Common myeloid progenitor, CD34-positive (primary cell): ENCODE measurements around the gene CHIT1.

Experiments used
- CTCF ChIA-PET: fragments of 350-600 bp; sonication (Branson Sonifier 250); formaldehyde crosslinking; loops from one replicate; lab custom pipeline; 2021; ENCODE audit warnings: antibody characterized with exemption; lab: Charles Lee
- POLR2A ChIA-PET: fragments of 350-600 bp; sonication (Branson Sonifier 250); formaldehyde crosslinking; loops from one replicate; lab custom pipeline; 2021; ENCODE audit warnings: antibody characterized with exemption; lab: Charles Lee
- DNase-seq, 3 donors: peaks; one replicate each; pipeline versions ENCODE4 v3.0.0 to v3.0.0-alpha.2; 2013
- H3K27ac ChIP-seq, 2 experiments: 1 replicate in 1 of 2; 2 replicates in 1 of 2; pipeline ENCODE4 v1.7.0; 2013; ENCODE audit warnings: inconsistent platforms in 2 of 2, low read length in 2 of 2, mild to moderate bottlenecking in 2 of 2, low read depth in 1 of 2, moderate library complexity in 1 of 2; ENCODE audit not compliant: severe bottlenecking in 2 of 2, insufficient read depth in 1 of 2, poor library complexity in 1 of 2
- H3K27me3 ChIP-seq, 5 experiments: replicated peaks in 2 of 5; 1 replicate in 3 of 5; 2 replicates in 2 of 5; pipeline versions ENCODE4 v1.6.1 to v1.7.0; 2013; ENCODE audit warnings: low read length in 4 of 5, mild to moderate bottlenecking in 2 of 5, moderate library complexity in 2 of 5, inconsistent platforms in 1 of 5; ENCODE audit not compliant: insufficient read depth in 5 of 5, control insufficient read depth in 4 of 5
- H3K36me3 ChIP-seq, 4 experiments: 1 replicate in 2 of 4; 2 replicates in 2 of 4; pipeline versions ENCODE4 v1.6.1 to v1.7.0; 2013; ENCODE audit warnings: low read length in 3 of 4, control low read depth in 1 of 4, mild to moderate bottlenecking in 1 of 4; ENCODE audit not compliant: control insufficient read depth in 4 of 4, insufficient read depth in 4 of 4
- H3K4me1 ChIP-seq, 4 experiments: 1 replicate in 3 of 4; 2 replicates in 1 of 4; pipeline versions ENCODE4 v1.6.1 to v1.7.1; 2013; ENCODE audit warnings: low read length in 3 of 4, mild to moderate bottlenecking in 3 of 4, control low read depth in 1 of 4, inconsistent platforms in 1 of 4, moderate library complexity in 1 of 4; ENCODE audit not compliant: control insufficient read depth in 4 of 4, insufficient read depth in 4 of 4; ENCODE audit errors: control extremely low read depth in 1 of 4
- H3K4me3 ChIP-seq, 7 experiments: 1 replicate in 4 of 7; 2 replicates in 3 of 7; pipeline versions ENCODE4 v1.5.1 to v1.7.0; 2013; ENCODE audit warnings: mild to moderate bottlenecking in 7 of 7, low read length in 6 of 7, moderate library complexity in 6 of 7, inconsistent platforms in 2 of 7, low read depth in 2 of 7, control low read depth in 1 of 7; ENCODE audit not compliant: insufficient read depth in 4 of 7, control insufficient read depth in 1 of 7; ENCODE audit errors: extremely low read depth in 1 of 7
- H3K9me3 ChIP-seq, 5 experiments: 1 replicate in 4 of 5; 2 replicates in 1 of 5; pipeline versions ENCODE4 v1.6.1 to v1.7.1; 2013; ENCODE audit warnings: low read length in 4 of 5, mild to moderate bottlenecking in 2 of 5, inconsistent platforms in 1 of 5, low read depth in 1 of 5, moderate library complexity in 1 of 5; ENCODE audit not compliant: control insufficient read depth in 4 of 5, insufficient read depth in 2 of 5; ENCODE audit errors: control extremely low read depth in 1 of 5
- WGBS: methylation state at CpG from one replicate; pipeline ENCODE4 v1.1.5; 2013; ENCODE audit not compliant: insufficient coverage; 5-methylcytosine and 5-hydroxymethylcytosine counted together

Gene CHIT1

GRCh38 chr1:203219171-203219570 is 10.3 kb downstream of the CHIT1 start:
- ChIA-PET POLR2A (no interaction called here), CTCF (interaction anchor here (1.2 to 6.0 kb wide), 6 partner anchors 17 to 185 kb away, joined by 3 to 95 read pairs (median 18); no protein-coding TSS in a partner anchor)
- Histone ChIP-seq H3K9me3 (no peaks in the 10 kb centered on the region), H3K4me3 (no peak overlapping the region), H3K27me3 (peaks cover 0 to 13% (median 2%) of the 10 kb centered on the region in 5 experiments), H3K27ac (no peak overlapping the region), H3K36me3 (no peaks in the 10 kb centered on the region), H3K4me1 (peaks cover 0 to 19% (median 9%) of the 10 kb centered on the region in 4 experiments)
- WGBS = no CpG with 5 or more reads among the region's 1 CpG
- DNase-seq = no peak

DNA sequence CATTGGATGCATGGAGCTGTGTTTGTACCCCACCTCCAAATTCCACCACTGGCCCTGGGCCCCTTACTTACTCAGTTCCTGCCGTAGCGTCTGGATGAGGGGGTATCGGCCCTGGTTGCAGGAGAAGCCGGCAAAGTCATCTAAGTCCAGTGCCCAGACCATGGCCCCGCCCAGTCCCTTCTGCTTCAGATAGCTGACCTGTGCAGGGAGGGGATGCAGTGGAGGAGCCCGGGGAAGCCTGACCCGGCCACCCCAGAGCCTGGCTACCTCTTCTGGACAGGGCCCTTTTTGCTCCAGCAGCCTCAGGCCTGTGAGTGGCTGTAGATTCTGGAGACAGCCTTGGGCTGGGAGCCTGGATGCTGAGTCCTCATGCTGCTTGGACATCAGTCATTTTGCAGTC is 11.8 kb downstream of the CHIT1 start:
- no peak for DNase-seq
- POLR2A ChIA-PET = interaction anchor here (0.6 kb wide), 1 partner anchor 100 kb away, joined by 3 read pairs; no protein-coding TSS in a partner anchor
- WGBS = 28% methylated on average over 7 of the region's 7 CpGs
- peaks cover 0 to 19% (median 9%) of the 10 kb centered on the region in 4 experiments for H3K4me1 ChIP-seq
- no peaks in the 10 kb centered on the region for H3K9me3 ChIP-seq
- CTCF ChIA-PET = interaction anchor here (0.8 to 6.0 kb wide), 24 partner anchors 8 to 498 kb away, joined by 3 to 95 read pairs (median 6); partner anchors contain the start of gene CHIT1
- H3K4me3 ChIP-seq = peak overlapping the region in 1 of 7 experiments; percentile 20
- no peak overlapping the region for H3K27ac ChIP-seq
- H3K36me3 ChIP-seq = no peaks in the 10 kb centered on the region
- H3K27me3 ChIP-seq = peaks cover 0 to 13% (median 0%) of the 10 kb centered on the region in 5 experiments

DNA sequence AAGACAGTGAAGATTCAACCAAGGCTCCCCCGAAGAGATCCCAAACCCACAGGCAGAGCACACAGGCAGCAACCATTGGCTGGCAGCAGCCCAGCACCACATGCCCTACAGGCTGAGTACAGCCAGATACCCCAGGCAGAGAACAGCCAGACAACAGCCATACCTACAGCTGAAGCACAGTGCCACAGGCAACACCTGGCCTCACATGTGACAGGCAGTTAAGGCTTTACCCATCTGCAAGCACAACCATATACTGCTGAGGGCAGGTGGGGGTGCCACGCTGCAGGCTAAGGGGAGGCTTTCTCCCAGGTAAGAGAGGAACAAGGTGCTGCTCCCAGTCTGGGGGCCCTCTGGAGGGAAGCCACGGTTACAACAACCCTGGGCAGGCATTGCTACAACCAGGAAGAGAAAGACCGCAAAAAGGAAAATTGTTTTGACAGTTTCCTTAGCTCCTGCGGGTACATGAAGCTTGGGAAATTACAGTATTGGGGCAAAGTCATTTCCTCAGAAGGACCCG is 12.3 kb downstream of the CHIT1 start:
- Histone ChIP-seq H3K36me3 (no peaks in the 10 kb centered on the region), H3K27ac (no peak overlapping the region), H3K27me3 (peaks cover 0 to 13% (median 0%) of the 10 kb centered on the region in 5 experiments), H3K9me3 (no peaks in the 10 kb centered on the region), H3K4me1 (peaks cover 0 to 19% (median 9%) of the 10 kb centered on the region in 4 experiments), H3K4me3 (peak overlapping the region in 2 of 7 experiments; percentile 5 to 20)
- peak; percentile 31 to 34 (median 32) for DNase-seq
- POLR2A ChIA-PET = no interaction called here
- CTCF ChIA-PET = interaction anchor here (0.8 to 6.0 kb wide), 34 partner anchors 9 to 212 kb away, joined by 3 to 95 read pairs (median 6); partner anchors contain the start of gene CHIT1
- whole genome bisulfite sequencing = 14% methylated on average over 6 of the region's 6 CpGs

- ChIA-PET CTCF (interaction anchor here (0.7 to 6.0 kb wide), 42 partner anchors 10 to 223 kb away, joined by 3 to 95 read pairs (median 4); partner anchors contain the start of genes CHIT1 and MYBPH), POLR2A (interaction anchor here (0.6 to 1.5 kb wide), 2 partner anchors 118 to 176 kb away, joined by 3 to 4 read pairs; no protein-coding TSS in a partner anchor)
- Histone ChIP-seq H3K9me3 (no peaks in the 10 kb centered on the region), H3K4me1 (peaks cover 0 to 19% (median 9%) of the 10 kb centered on the region in 4 experiments), H3K4me3 (no peak overlapping the region), H3K27me3 (peaks cover 0 to 13% (median 0%) of the 10 kb centered on the region in 5 experiments), H3K36me3 (no peaks in the 10 kb centered on the region), H3K27ac (no peak overlapping the region)
- 40% methylated on average over 19 of the region's 19 CpGs for WGBS
- DNase-seq = peak; percentile 74 to 86 (median 77)
Observed at GRCh38 chr1:203216274-203217138, 13.0 kb downstream of the CHIT1 start.

DNA sequence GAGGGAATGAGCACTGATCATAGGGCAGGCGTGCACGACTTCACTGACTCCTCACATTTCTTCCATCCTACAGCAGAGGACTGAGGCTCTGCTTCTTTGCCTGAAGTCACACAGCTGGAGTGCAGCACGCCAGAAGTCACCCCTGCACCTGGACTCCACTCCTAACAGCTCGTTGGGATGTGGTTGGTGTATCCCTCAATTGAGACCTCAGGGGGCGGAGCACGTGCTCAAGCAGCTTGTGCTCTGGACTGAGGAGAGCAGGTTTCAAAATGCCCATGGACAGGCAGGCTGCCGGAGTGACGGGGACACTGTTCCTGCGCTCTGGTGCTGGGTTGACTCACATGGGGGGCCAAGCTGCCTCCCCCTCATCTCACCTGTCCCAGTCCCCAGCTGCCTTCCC is 13.9 kb downstream of the CHIT1 start:
- DNase-seq = no peak
- no peak overlapping the region for H3K4me3 ChIP-seq
- POLR2A ChIA-PET = interaction anchor here (0.6 to 1.5 kb wide), 2 partner anchors 117 to 175 kb away, joined by 3 to 4 read pairs; no protein-coding TSS in a partner anchor
- H3K4me1 ChIP-seq = peaks cover 0 to 19% (median 9%) of the 10 kb centered on the region in 4 experiments
- no peak overlapping the region for H3K27ac ChIP-seq
- CTCF ChIA-PET = interaction anchor here (0.7 to 6.0 kb wide), 33 partner anchors 9 to 223 kb away, joined by 3 to 95 read pairs (median 5); partner anchors contain the start of genes CHIT1 and MYBPH
- no peaks in the 10 kb centered on the region for H3K9me3 ChIP-seq
- peaks cover 0 to 10% (median 0%) of the 10 kb centered on the region in 5 experiments for H3K27me3 ChIP-seq
- H3K36me3 ChIP-seq = no peaks in the 10 kb centered on the region
- 76% methylated on average over 5 of the region's 9 CpGs for WGBS

- no peak overlapping the region for H3K27ac ChIP-seq
- 87% methylated on average over 7 of the region's 7 CpGs for WGBS
- H3K36me3 ChIP-seq = no peaks in the 10 kb centered on the region
- POLR2A ChIA-PET = no interaction called here
- H3K4me1 ChIP-seq = peaks cover 0 to 19% (median 9%) of the 10 kb centered on the region in 4 experiments
- peak in 2 of 3 donors; percentile 45 for DNase-seq
- H3K27me3 ChIP-seq = peaks cover 0 to 9% (median 0%) of the 10 kb centered on the region in 5 experiments
- H3K4me3 ChIP-seq = no peak overlapping the region
- CTCF ChIA-PET = interaction anchor here (0.9 to 6.0 kb wide), 20 partner anchors 8 to 184 kb away, joined by 3 to 95 read pairs (median 10); partner anchors contain the start of genes CHIT1 and MYBPH
- no peaks in the 10 kb centered on the region for H3K9me3 ChIP-seq
Observed at GRCh38 chr1:203214871-203215270, 14.6 kb downstream of the CHIT1 start.
